LNCaP clone FGC (cell line): ENCODE results near the gene ST6GALNAC3.

Experiments
- DNase-seq: peaks from one replicate; pipeline ENCODE4 v3.0.0-alpha.2; 2011; ENCODE audit warnings: low read depth
- H3K4me3 ChIP-seq: 2 replicates; pipeline ENCODE4 v1.5.1; 2011; ENCODE audit warnings: mild to moderate bottlenecking, low read depth, low read length, control low read depth
- TF ChIP-seq, protein P1 (sequence below): IDR thresholded peaks from 2 replicates; pipeline ENCODE4 v1.5.1; 2012; ENCODE audit warnings: mild to moderate bottlenecking; ENCODE audit not compliant: control insufficient read depth, insufficient read depth; ENCODE audit errors: extremely low read depth

ST6GALNAC3 gene

DNA sequence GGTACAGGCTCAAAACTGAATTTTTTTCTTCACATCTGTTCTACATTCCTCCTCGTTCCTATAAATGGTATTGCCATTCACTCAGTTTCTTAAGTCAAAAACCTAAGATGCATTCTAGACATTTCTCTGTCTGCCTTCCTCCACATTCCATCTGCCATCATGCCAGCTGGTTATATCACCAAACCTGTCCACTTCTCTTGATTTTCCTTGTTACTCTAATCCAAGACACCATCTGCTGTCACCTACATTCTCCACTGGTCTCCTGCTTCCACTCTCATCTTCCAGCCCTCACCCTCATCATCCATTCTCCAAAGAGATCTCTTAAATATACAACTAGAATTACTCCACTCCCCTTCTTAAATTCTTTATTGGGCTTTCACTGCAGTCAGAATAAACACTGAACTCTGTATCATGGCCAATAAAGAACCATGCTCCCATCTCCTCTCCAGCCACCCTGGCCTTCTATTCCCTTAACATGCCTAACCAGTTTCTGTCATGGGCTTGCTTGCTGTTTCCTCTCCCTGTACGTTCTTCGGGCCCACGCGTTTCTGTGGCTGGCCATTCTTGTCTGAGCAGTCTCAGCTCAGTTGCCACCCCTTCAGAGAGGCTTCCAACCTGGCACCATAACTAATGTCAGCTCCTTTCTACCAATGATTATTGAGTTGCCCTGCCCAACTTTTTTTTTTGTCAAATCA is 278.3 kb downstream of the ST6GALNAC3 start:
- DNase-seq: peak; percentile 59
- H3K4me3 ChIP-seq: no peak overlapping the region
- TF ChIP-seq, protein P1, sequence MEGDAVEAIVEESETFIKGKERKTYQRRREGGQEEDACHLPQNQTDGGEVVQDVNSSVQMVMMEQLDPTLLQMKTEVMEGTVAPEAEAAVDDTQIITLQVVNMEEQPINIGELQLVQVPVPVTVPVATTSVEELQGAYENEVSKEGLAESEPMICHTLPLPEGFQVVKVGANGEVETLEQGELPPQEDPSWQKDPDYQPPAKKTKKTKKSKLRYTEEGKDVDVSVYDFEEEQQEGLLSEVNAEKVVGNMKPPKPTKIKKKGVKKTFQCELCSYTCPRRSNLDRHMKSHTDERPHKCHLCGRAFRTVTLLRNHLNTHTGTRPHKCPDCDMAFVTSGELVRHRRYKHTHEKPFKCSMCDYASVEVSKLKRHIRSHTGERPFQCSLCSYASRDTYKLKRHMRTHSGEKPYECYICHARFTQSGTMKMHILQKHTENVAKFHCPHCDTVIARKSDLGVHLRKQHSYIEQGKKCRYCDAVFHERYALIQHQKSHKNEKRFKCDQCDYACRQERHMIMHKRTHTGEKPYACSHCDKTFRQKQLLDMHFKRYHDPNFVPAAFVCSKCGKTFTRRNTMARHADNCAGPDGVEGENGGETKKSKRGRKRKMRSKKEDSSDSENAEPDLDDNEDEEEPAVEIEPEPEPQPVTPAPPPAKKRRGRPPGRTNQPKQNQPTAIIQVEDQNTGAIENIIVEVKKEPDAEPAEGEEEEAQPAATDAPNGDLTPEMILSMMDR: no peak

DNA sequence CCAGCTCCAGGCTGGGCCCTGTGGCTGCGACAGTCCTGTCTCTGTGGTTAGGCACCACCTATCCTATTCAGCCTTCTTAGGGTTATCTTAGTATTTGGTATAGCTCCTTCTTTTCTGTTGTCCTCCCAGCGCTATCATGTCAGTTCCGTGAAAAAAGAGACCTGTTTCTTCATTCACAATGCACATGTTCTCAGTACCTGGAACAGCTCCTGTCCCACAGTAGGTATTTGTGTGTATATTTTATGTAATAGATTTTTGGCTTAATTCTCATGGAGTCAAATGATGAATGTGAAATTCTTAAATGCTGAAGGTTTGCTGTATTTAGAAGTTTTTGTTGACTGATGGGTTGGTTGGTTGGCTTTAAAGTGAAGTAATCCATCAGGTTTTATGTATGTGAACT is 279.7 kb downstream of the ST6GALNAC3 start:
- no peak for DNase-seq
- H3K4me3 ChIP-seq: no peak overlapping the region
- TF ChIP-seq, protein P1: no peak

- no peak for DNase-seq
- TF ChIP-seq, protein P1: no peak
- H3K4me3 ChIP-seq: no peak overlapping the region
Observed at GRCh38 chr1:76366726-76367125, 292.2 kb downstream of the ST6GALNAC3 start.

DNA sequence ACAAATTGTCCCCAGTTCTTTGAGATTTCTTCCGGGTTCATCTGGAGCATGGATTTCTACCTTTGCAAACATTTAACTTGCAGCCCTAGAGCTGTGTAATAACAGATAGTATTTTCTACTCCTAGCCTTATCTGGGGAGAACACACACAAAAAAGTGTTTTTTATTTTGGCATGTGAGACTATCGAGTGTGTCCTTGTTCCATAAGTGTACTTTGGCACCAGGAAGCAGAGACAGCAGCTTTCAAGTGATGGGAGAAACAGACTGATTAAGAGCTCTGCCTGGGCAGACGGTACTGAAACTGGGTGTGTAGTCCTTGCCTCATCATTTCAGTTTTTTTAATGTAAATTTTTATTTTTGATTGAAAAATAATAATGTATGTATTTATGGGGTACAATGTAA is 297.4 kb downstream of the ST6GALNAC3 start:
- H3K4me3 ChIP-seq: no peak overlapping the region
- TF ChIP-seq, protein P1: no peak
- DNase-seq: no peak

DNA sequence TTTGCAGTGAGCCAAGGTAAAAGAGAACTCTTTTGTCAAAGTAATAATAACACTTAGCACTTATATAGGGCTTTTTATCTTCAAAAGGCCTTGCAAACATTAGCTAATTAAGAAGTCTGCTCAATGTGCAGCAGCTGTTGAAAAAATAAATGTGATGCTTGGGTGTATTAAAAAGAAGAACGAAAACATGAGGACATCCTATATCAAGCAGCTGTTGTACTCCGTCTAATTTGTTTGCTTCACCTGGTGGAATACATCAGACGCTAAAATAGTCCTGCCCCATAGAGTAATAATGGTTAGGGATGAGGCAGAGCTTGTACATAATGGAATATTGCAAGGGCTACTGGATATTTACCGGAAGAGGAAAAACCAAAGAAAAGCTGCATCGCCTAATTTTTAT is 299.5 kb downstream of the ST6GALNAC3 start:
- TF ChIP-seq, protein P1: no peak
- DNase-seq: no peak
- H3K4me3 ChIP-seq: no peak overlapping the region

DNA sequence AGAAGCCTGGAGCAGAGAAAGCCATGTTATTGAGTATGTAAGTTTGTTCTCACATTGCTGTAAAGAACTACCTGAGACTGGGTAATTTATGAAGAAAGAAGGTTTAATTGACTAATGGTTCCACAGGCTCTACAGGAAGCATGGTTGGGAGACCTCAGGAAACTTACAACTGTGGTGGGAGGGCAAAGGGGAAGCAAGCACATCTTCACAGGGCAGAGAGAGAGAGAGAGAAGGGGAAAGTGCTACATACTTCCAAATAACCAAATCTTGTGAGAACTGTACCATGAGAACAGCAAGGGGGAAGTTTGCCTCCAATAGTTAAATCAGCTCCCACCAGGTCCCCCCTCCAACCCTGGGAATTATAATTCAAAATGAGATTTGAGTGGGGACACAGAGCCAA is 302.7 kb downstream of the ST6GALNAC3 start:
- no peak for DNase-seq
- H3K4me3 ChIP-seq: no peak overlapping the region

More for the DNA sequence above, 302.7 kb downstream of the ST6GALNAC3 start:
- TF ChIP-seq, protein P1: no peak
